Measurements from ENCODE around the gene ACSF3. TPM values are rescaled to one million over a fixed set of nuclear protein-coding genes. Genes with fewer than 3 reads are reported as not detected.

ACSF3 gene
- total and polyA plus RNA-seq, 2 experiments from 2014 or later, result 27.6 to 32.2 TPM

GRCh38 chr16:89077076-89077475 lies 16.6 kb upstream of the ACSF3 start:
- no peak for TF ChIP-seq CTCF (IDR thresholded peaks at IDR 0.05; ENCODE audit: low read depth, low read length)
- Histone ChIP-seq H3K4me1 (ENCODE audit: low read depth) (peaks cover 7% of the 10 kb centered on the region), H3K36me3 (no peaks in the 10 kb centered on the region), H3K27ac (no peak overlapping the region), H3K27me3 (no peaks in the 10 kb centered on the region), H3K4me3 (no peak overlapping the region), H3K9me3 (ENCODE audit: low read depth) (no peaks in the 10 kb centered on the region)
- no peak for DNase-seq (ENCODE audit: low read depth in 1 of 2, low spot score in 1 of 2)

GRCh38 chr16:89078172-89078571 lies 15.5 kb upstream of the ACSF3 start:
- Histone ChIP-seq H3K4me1 (ENCODE audit: low read depth) (no peaks in the 10 kb centered on the region), H3K9me3 (ENCODE audit: low read depth) (no peaks in the 10 kb centered on the region), H3K27ac (no peak overlapping the region), H3K4me3 (no peak overlapping the region), H3K36me3 (no peaks in the 10 kb centered on the region), H3K27me3 (no peaks in the 10 kb centered on the region)
- no peak for TF ChIP-seq CTCF (IDR thresholded peaks at IDR 0.05; ENCODE audit: low read depth, low read length)
- DNase-seq (ENCODE audit: low read depth in 1 of 2, low spot score in 1 of 2), result no peak

GRCh38 chr16:89079434-89079980 lies 14.1 kb upstream of the ACSF3 start:
- H3K4me3 ChIP-seq, result no peak overlapping the region
- TF ChIP-seq CTCF (IDR thresholded peaks at IDR 0.05; ENCODE audit: low read depth, low read length), result no peak
- no peaks in the 10 kb centered on the region for H3K36me3 ChIP-seq
- no peak for DNase-seq (ENCODE audit: low read depth in 1 of 2, low spot score in 1 of 2)
- no peak overlapping the region for H3K27ac ChIP-seq
- no peaks in the 10 kb centered on the region for H3K9me3 ChIP-seq (ENCODE audit: low read depth)
- no peaks in the 10 kb centered on the region for H3K4me1 ChIP-seq (ENCODE audit: low read depth)
- no peaks in the 10 kb centered on the region for H3K27me3 ChIP-seq

GRCh38 chr16:89080196-89080853 lies 13.3 kb upstream of the ACSF3 start:
- Histone ChIP-seq H3K27me3 (no peaks in the 10 kb centered on the region), H3K9me3 (ENCODE audit: low read depth) (no peaks in the 10 kb centered on the region), H3K36me3 (no peaks in the 10 kb centered on the region), H3K4me1 (ENCODE audit: low read depth) (no peaks in the 10 kb centered on the region), H3K27ac (no peak overlapping the region), H3K4me3 (no peak overlapping the region)
- DNase-seq (ENCODE audit: low read depth in 1 of 2, low spot score in 1 of 2), result no peak
- no peak for TF ChIP-seq CTCF (IDR thresholded peaks at IDR 0.05; ENCODE audit: low read depth, low read length)

- no peaks in the 10 kb centered on the region for H3K9me3 ChIP-seq (ENCODE audit: low read depth)
- DNase-seq (ENCODE audit: low read depth in 1 of 2, low spot score in 1 of 2), result no peak
- no peak overlapping the region for H3K4me3 ChIP-seq
- H3K4me1 ChIP-seq (ENCODE audit: low read depth), result no peaks in the 10 kb centered on the region
- H3K27me3 ChIP-seq, result no peaks in the 10 kb centered on the region
- H3K36me3 ChIP-seq, result no peaks in the 10 kb centered on the region
- no peak overlapping the region for H3K27ac ChIP-seq
- no peak for TF ChIP-seq CTCF (IDR thresholded peaks at IDR 0.05; ENCODE audit: low read depth, low read length)
Observed at GRCh38 chr16:89081556-89081955, 12.1 kb upstream of the ACSF3 start.
